Neural cell (in vitro differentiated cells): ENCODE data around the gene MYCBP. TPM values are rescaled to one million over a fixed set of nuclear protein-coding genes. Genes with fewer than 3 reads are reported as not detected.

Experiments used
- H2AFZ ChIP-seq: fragments of 200-600, 300-800 bp; sonication (generic), shearing (Covaris generic); 2 replicates; pipeline ENCODE4 v1.6.0; 2014; ENCODE audit warnings: low read depth, mild to moderate bottlenecking, antibody characterized with exemption, low read length, moderate library complexity
- H3F3A ChIP-seq: fragments of 200-600 bp; shearing (Covaris generic); 2 replicates; pipeline ENCODE4 v1.6.1; 2016; ENCODE audit warnings: mild to moderate bottlenecking, moderate library complexity, mixed read lengths, antibody characterized with exemption, low read length; ENCODE audit not compliant: insufficient read depth, poor library complexity, severe bottlenecking
- H3K27ac ChIP-seq: fragments of 200-600, 300-800 bp; sonication (generic), shearing (Covaris generic); 2 replicates; pipeline ENCODE4 v1.5.1; 2014; ENCODE audit warnings: mild to moderate bottlenecking, low read length, moderate library complexity
- H3K27me3 ChIP-seq: fragments of 300-800, 200-600 bp; sonication (generic), shearing (Covaris generic); 2 replicates; pipeline ENCODE4 v1.6.0; 2014; ENCODE audit warnings: mild to moderate bottlenecking, low read depth, low read length, moderate library complexity; ENCODE audit not compliant: insufficient read depth
- H3K36me3 ChIP-seq: fragments of 300-800, 200-600 bp; sonication (generic), shearing (Covaris generic); 2 replicates; pipeline ENCODE4 v1.5.1; 2014; ENCODE audit warnings: mild to moderate bottlenecking, antibody characterized with exemption, low read length, moderate library complexity; ENCODE audit not compliant: insufficient read depth
- H3K4me2 ChIP-seq: fragments of 300-800, 200-600 bp; sonication (generic), shearing (Covaris generic); 2 replicates; pipeline ENCODE4 v1.6.0; 2014; ENCODE audit warnings: mild to moderate bottlenecking, low read length
- H3K4me3 ChIP-seq: fragments of 300-800, 200-600 bp; sonication (generic), shearing (Covaris generic); 2 replicates; pipeline ENCODE4 v1.5.1; 2014; ENCODE audit warnings: mild to moderate bottlenecking, low read length, moderate library complexity
- H3K79me2 ChIP-seq: fragments of 200-600 bp; shearing (Covaris generic); replicated peaks from 2 replicates; pipeline ENCODE4 v1.6.0; 2014; ENCODE audit warnings: mild to moderate bottlenecking, low read length, moderate library complexity; ENCODE audit not compliant: insufficient read depth
- H3K9ac ChIP-seq: fragments of 300-800, 200-600 bp; sonication (generic), shearing (Covaris generic); 2 replicates; pipeline ENCODE4 v1.6.1; 2016; ENCODE audit warnings: mild to moderate bottlenecking, low read length, mixed read lengths
- H3K9me2 ChIP-seq: fragments of 200-600 bp; shearing (Covaris generic); 2 replicates; pipeline ENCODE4 v1.6.1; 2016; ENCODE audit warnings: mild to moderate bottlenecking, low read length, mixed read lengths; ENCODE audit not compliant: insufficient read depth
- H3K9me3 ChIP-seq: fragments of 200-600, 300-800 bp; sonication (generic), shearing (Covaris generic); 2 replicates; pipeline ENCODE4 v1.6.1; 2016; ENCODE audit warnings: mild to moderate bottlenecking, mixed run types, low read length, moderate library complexity, mixed read lengths
- H4K20me1 ChIP-seq: fragments of 200-600 bp; shearing (Covaris generic); 2 replicates; pipeline ENCODE4 v1.6.1; 2016; ENCODE audit warnings: mild to moderate bottlenecking, mixed run types; ENCODE audit not compliant: insufficient read depth
- EP300 ChIP-seq: fragments of 450-650 bp; conservative IDR thresholded peaks from 2 replicates; pipeline ENCODE4 v1.6.1; 2014; ENCODE audit warnings: antibody characterized with exemption, mild to moderate bottlenecking, moderate library complexity; ENCODE audit not compliant: poor library complexity, severe bottlenecking
- EZH2 ChIP-seq: fragments of 200-600, 300-800 bp; shearing (Covaris generic), sonication (generic); IDR thresholded peaks from 2 replicates; pipeline ENCODE4 v1.6.1; 2014; ENCODE audit warnings: antibody characterized with exemption, low read length, borderline replicate concordance, mild to moderate bottlenecking; ENCODE audit not compliant: insufficient read depth, poor library complexity, severe bottlenecking
- MXI1 ChIP-seq: fragments of 450-650 bp; conservative IDR thresholded peaks from 2 replicates; pipeline ENCODE4 v1.6.1; 2014; ENCODE audit warnings: antibody characterized with exemption, mild to moderate bottlenecking; ENCODE audit not compliant: poor library complexity, severe bottlenecking
- POLR2AphosphoS5 ChIP-seq: IDR thresholded peaks from 2 replicates; pipeline ENCODE4 v1.6.1; 2012
- RAD21 ChIP-seq: fragments of 450-650 bp; conservative IDR thresholded peaks from 2 replicates; pipeline ENCODE4 v1.6.1; 2014; ENCODE audit warnings: antibody characterized with exemption, mild to moderate bottlenecking, moderate library complexity
- SMC3 ChIP-seq: fragments of 450-650 bp; conservative IDR thresholded peaks from 2 replicates; pipeline ENCODE4 v1.6.1; 2014; ENCODE audit warnings: antibody characterized with exemption, mild to moderate bottlenecking, moderate library complexity; ENCODE audit not compliant: poor library complexity
- TAF1 ChIP-seq: IDR thresholded peaks from 2 replicates; pipeline ENCODE4 v1.6.1; 2012; ENCODE audit warnings: low read depth
- polyA plus RNA-seq: library from polyadenylated mRNA; depleted of rRNA; stranded (reverse); fragments of >200 nt; gene quantifications from 2 replicates; pipeline ENCODE4 v1.2.3, GENCODE V29; 2014
- TF ChIP-seq, protein P1 (sequence below): IDR thresholded peaks from 2 replicates; pipeline ENCODE4 v1.6.1; 2012; ENCODE audit warnings: borderline replicate concordance
- TF ChIP-seq, protein P2 (sequence below): fragments of 450-650 bp; IDR thresholded peaks from 2 replicates; pipeline ENCODE4 v1.5.1; 2014; ENCODE audit warnings: antibody characterized with exemption, mild to moderate bottlenecking, moderate library complexity; ENCODE audit not compliant: poor library complexity, severe bottlenecking

MYCBP gene
- polyA plus RNA-seq, 1 donor from 2014 or later: 3.0 TPM

DNA sequence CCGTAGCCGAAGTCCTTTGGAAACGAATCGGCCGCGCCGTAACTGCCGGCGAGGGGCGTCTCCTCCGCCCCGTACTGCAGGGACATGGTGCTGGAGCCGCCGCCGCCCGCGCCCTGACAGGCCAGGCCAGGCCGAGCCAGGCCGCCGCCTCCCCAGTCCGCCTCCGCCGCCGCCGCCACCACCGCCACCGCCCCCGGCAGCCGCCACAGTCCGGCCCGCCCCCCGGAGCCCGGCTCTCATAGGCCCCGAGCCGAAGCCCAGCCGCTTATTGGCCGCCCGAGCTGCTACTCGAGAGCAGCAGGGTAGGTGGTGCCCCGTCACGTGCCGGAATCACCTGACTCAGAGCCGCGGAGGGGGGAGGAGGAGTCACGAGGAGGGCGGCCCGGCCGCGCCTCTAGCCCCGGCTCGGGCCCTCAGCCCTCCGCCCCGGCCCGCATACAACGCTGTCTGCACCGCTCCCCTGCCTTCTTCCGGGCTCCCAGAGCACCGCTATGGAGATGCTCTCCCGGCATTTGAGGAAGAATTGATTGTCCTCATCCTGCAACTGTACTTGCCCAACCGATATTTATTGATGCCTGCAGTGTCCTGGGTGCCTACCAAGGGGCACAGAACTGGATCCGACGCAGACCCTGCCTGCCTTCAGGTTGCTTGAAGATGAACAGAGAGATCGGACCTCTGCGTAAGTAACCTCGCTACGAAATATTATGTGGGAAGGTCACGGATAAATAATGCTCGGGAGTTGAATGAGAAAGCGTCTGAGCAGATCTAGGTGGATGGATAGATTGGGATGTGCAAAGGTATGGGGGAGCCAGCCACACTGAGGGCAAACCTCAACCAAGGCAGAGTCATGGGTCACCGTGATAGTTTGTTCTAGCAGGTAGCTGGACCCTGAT is 13.3 kb downstream of the MYCBP start, which contains the start of gene RRAGC:
Gene RRAGC (minus strand): TSS at position 212 of the 893 bp plus-strand sequence. CDS start 126 bp downstream, at position 86.
- H3K27ac ChIP-seq: peak within 1 kb of the TSS; percentile 82
- H3F3A ChIP-seq: no peaks in the 10 kb centered on the region
- peak within 1 kb of the TSS; percentile 82 for H3K4me2 ChIP-seq
- peak within 1 kb of the TSS; percentile 99 for H2AFZ ChIP-seq
- peaks cover 47% of the 10 kb centered on the region for H3K79me2 ChIP-seq
- TF ChIP-seq MXI1: peak; percentile 86
- TF ChIP-seq EZH2: no peak
- peak; percentile 58 for TF ChIP-seq POLR2AphosphoS5
- peak; percentile 22 for TF ChIP-seq EP300
- TF ChIP-seq, protein P1, sequence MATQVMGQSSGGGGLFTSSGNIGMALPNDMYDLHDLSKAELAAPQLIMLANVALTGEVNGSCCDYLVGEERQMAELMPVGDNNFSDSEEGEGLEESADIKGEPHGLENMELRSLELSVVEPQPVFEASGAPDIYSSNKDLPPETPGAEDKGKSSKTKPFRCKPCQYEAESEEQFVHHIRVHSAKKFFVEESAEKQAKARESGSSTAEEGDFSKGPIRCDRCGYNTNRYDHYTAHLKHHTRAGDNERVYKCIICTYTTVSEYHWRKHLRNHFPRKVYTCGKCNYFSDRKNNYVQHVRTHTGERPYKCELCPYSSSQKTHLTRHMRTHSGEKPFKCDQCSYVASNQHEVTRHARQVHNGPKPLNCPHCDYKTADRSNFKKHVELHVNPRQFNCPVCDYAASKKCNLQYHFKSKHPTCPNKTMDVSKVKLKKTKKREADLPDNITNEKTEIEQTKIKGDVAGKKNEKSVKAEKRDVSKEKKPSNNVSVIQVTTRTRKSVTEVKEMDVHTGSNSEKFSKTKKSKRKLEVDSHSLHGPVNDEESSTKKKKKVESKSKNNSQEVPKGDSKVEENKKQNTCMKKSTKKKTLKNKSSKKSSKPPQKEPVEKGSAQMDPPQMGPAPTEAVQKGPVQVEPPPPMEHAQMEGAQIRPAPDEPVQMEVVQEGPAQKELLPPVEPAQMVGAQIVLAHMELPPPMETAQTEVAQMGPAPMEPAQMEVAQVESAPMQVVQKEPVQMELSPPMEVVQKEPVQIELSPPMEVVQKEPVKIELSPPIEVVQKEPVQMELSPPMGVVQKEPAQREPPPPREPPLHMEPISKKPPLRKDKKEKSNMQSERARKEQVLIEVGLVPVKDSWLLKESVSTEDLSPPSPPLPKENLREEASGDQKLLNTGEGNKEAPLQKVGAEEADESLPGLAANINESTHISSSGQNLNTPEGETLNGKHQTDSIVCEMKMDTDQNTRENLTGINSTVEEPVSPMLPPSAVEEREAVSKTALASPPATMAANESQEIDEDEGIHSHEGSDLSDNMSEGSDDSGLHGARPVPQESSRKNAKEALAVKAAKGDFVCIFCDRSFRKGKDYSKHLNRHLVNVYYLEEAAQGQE: no peak
- TF ChIP-seq TAF1: peak; percentile 56
- TF ChIP-seq, protein P2, sequence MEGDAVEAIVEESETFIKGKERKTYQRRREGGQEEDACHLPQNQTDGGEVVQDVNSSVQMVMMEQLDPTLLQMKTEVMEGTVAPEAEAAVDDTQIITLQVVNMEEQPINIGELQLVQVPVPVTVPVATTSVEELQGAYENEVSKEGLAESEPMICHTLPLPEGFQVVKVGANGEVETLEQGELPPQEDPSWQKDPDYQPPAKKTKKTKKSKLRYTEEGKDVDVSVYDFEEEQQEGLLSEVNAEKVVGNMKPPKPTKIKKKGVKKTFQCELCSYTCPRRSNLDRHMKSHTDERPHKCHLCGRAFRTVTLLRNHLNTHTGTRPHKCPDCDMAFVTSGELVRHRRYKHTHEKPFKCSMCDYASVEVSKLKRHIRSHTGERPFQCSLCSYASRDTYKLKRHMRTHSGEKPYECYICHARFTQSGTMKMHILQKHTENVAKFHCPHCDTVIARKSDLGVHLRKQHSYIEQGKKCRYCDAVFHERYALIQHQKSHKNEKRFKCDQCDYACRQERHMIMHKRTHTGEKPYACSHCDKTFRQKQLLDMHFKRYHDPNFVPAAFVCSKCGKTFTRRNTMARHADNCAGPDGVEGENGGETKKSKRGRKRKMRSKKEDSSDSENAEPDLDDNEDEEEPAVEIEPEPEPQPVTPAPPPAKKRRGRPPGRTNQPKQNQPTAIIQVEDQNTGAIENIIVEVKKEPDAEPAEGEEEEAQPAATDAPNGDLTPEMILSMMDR: no peak
- TF ChIP-seq SMC3: peak; percentile 59
- TF ChIP-seq RAD21: peak; percentile 46
- no peaks in the 10 kb centered on the region for H3K9me2 ChIP-seq
- H3K27me3 ChIP-seq: no peaks in the 10 kb centered on the region
- H3K4me3 ChIP-seq: peak within 1 kb of the TSS; percentile 90
- no peaks in the 10 kb centered on the region for H3K9me3 ChIP-seq
- no peaks in the 10 kb centered on the region for H4K20me1 ChIP-seq
- no peaks in the 10 kb centered on the region for H3K36me3 ChIP-seq
- H3K9ac ChIP-seq: peak within 1 kb of the TSS; percentile 82

DNA sequence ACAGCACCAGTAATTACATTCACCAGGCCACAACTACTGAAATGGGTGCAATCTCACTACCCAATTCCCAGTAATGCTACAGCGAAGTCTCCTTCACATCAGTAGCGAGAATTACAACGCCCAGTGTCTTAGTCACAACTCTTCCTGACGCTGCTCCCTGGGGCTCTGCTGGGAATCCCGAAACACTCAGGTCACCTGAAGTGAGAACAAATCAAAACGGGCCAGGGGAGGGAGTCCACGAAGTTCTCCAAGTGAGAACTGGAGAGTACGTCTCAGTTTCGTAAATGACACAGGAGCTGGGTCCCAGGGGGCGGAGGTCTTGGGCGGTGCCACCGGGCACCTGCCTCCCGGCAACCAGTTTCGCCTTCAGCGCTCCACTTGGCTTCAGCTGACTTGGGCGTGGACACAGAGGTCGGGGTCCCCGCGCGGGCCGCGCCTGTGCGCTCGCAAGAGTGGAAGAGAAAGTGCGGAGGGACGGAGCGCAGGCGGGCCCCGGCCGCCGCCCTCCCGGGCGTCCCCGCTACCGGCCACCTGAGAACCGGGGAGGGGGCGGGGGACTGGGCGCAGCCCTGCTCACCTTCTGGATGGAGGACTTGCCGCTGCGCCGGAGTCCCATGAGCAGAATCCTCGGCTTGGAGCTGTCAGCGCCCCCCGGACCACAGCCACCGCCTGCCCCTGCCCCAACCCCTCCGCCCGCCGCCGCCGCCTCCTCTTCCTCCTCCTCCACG is 14.2 kb downstream of the MYCBP start:
- no peaks in the 10 kb centered on the region for H3K9me3 ChIP-seq
- no peak for TF ChIP-seq EP300
- no peak for TF ChIP-seq MXI1
- no peak for TF ChIP-seq POLR2AphosphoS5
- no peak for TF ChIP-seq RAD21
- TF ChIP-seq TAF1: no peak
- TF ChIP-seq SMC3: peak; percentile 25
- TF ChIP-seq EZH2: no peak
- TF ChIP-seq, protein P1: no peak
- H3K4me2 ChIP-seq: peak overlapping the region; percentile 82
- H3K27ac ChIP-seq: peak overlapping the region; percentile 57
- H3F3A ChIP-seq: no peaks in the 10 kb centered on the region
- H2AFZ ChIP-seq: peak overlapping the region; percentile 11
- H3K36me3 ChIP-seq: no peaks in the 10 kb centered on the region
- no peaks in the 10 kb centered on the region for H3K27me3 ChIP-seq
- peak overlapping the region; percentile 69 for H3K9ac ChIP-seq
- peak overlapping the region; percentile 90 for H3K4me3 ChIP-seq
- H3K79me2 ChIP-seq: peaks cover 50% of the 10 kb centered on the region
- H4K20me1 ChIP-seq: no peaks in the 10 kb centered on the region
- H3K9me2 ChIP-seq: no peaks in the 10 kb centered on the region
